ENCODE results near the gene PTPRM. TPM values are rescaled to one million over a fixed set of nuclear protein-coding genes. Genes with fewer than 3 reads are reported as not detected.

Gene PTPRM
- total and polyA plus RNA-seq, 2 experiments from 2014 or later, result 1.6 to 5.3 TPM

- no peaks in the 10 kb centered on the region for H4K20me1 ChIP-seq (replicated peaks; ENCODE audit: insufficient read depth)
- no peak for DNase-seq (ENCODE audit: low spot score)
- Mint-ChIP-seq H3K36me3 (ENCODE audit: low read depth) (peaks cover 8% of the 10 kb centered on the region; the same call in 2 of the 3 replicates), H3K9me3 (peaks cover 6% of the 10 kb centered on the region; the same call in 1 of the 3 replicates), H3K4me1 (peaks cover 16% of the 10 kb centered on the region), H3K27ac (no peak overlapping the region), H3K27me3 (ENCODE audit: insufficient read depth, low read depth, poor library complexity) (no peaks in the 10 kb centered on the region), H3K4me3 (no peak overlapping the region)
- no peak for ATAC-seq
- H3K4me2 ChIP-seq, result no peak overlapping the region
- H3K79me2 ChIP-seq (replicated peaks; ENCODE audit: insufficient read depth), result no peaks in the 10 kb centered on the region
- H3K36me3 ChIP-seq (ENCODE audit: insufficient read depth), result no peaks in the 10 kb centered on the region
- H3K4me1 ChIP-seq (ENCODE audit: insufficient read depth), result peaks cover 17% of the 10 kb centered on the region; the same call in 1 of the 2 replicates
- H3K27me3 ChIP-seq (ENCODE audit: insufficient read depth), result no peaks in the 10 kb centered on the region
- H2AFZ ChIP-seq, result no peak overlapping the region
- no peak overlapping the region for H3K27ac ChIP-seq (ENCODE audit: low read depth)
- no peak for TF ChIP-seq EZH2 (IDR thresholded peaks at IDR 0.05; ENCODE audit: low read depth, unreplicated experiment)
- TF ChIP-seq, protein P1, sequence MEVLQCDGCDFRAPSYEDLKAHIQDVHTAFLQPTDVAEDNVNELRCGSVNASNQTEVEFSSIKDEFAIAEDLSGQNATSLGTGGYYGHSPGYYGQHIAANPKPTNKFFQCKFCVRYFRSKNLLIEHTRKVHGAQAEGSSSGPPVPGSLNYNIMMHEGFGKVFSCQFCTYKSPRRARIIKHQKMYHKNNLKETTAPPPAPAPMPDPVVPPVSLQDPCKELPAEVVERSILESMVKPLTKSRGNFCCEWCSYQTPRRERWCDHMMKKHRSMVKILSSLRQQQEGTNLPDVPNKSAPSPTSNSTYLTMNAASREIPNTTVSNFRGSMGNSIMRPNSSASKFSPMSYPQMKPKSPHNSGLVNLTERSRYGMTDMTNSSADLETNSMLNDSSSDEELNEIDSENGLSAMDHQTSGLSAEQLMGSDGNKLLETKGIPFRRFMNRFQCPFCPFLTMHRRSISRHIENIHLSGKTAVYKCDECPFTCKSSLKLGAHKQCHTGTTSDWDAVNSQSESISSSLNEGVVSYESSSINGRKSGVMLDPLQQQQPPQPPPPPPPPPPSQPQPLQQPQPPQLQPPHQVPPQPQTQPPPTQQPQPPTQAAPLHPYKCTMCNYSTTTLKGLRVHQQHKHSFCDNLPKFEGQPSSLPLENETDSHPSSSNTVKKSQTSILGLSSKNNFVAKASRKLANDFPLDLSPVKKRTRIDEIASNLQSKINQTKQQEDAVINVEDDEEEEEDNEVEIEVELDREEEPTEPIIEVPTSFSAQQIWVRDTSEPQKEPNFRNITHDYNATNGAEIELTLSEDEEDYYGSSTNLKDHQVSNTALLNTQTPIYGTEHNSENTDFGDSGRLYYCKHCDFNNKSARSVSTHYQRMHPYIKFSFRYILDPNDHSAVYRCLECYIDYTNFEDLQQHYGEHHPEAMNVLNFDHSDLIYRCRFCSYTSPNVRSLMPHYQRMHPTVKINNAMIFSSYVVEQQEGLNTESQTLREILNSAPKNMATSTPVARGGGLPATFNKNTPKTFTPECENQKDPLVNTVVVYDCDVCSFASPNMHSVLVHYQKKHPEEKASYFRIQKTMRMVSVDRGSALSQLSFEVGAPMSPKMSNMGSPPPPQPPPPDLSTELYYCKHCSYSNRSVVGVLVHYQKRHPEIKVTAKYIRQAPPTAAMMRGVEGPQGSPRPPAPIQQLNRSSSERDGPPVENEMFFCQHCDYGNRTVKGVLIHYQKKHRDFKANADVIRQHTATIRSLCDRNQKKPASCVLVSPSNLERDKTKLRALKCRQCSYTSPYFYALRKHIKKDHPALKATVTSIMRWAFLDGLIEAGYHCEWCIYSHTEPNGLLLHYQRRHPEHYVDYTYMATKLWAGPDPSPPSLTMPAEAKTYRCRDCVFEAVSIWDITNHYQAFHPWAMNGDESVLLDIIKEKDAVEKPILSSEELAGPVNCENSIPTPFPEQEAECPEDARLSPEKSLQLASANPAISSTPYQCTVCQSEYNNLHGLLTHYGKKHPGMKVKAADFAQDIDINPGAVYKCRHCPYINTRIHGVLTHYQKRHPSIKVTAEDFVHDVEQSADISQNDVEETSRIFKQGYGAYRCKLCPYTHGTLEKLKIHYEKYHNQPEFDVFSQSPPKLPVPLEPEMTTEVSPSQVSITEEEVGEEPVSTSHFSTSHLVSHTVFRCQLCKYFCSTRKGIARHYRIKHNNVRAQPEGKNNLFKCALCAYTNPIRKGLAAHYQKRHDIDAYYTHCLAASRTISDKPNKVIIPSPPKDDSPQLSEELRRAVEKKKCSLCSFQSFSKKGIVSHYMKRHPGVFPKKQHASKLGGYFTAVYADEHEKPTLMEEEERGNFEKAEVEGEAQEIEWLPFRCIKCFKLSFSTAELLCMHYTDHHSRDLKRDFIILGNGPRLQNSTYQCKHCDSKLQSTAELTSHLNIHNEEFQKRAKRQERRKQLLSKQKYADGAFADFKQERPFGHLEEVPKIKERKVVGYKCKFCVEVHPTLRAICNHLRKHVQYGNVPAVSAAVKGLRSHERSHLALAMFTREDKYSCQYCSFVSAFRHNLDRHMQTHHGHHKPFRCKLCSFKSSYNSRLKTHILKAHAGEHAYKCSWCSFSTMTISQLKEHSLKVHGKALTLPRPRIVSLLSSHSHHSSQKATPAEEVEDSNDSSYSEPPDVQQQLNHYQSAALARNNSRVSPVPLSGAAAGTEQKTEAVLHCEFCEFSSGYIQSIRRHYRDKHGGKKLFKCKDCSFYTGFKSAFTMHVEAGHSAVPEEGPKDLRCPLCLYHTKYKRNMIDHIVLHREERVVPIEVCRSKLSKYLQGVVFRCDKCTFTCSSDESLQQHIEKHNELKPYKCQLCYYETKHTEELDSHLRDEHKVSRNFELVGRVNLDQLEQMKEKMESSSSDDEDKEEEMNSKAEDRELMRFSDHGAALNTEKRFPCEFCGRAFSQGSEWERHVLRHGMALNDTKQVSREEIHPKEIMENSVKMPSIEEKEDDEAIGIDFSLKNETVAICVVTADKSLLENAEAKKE (CRISPR knock-in tag; IDR thresholded peaks at IDR 0.05), result no peak
- TF ChIP-seq, protein P2, sequence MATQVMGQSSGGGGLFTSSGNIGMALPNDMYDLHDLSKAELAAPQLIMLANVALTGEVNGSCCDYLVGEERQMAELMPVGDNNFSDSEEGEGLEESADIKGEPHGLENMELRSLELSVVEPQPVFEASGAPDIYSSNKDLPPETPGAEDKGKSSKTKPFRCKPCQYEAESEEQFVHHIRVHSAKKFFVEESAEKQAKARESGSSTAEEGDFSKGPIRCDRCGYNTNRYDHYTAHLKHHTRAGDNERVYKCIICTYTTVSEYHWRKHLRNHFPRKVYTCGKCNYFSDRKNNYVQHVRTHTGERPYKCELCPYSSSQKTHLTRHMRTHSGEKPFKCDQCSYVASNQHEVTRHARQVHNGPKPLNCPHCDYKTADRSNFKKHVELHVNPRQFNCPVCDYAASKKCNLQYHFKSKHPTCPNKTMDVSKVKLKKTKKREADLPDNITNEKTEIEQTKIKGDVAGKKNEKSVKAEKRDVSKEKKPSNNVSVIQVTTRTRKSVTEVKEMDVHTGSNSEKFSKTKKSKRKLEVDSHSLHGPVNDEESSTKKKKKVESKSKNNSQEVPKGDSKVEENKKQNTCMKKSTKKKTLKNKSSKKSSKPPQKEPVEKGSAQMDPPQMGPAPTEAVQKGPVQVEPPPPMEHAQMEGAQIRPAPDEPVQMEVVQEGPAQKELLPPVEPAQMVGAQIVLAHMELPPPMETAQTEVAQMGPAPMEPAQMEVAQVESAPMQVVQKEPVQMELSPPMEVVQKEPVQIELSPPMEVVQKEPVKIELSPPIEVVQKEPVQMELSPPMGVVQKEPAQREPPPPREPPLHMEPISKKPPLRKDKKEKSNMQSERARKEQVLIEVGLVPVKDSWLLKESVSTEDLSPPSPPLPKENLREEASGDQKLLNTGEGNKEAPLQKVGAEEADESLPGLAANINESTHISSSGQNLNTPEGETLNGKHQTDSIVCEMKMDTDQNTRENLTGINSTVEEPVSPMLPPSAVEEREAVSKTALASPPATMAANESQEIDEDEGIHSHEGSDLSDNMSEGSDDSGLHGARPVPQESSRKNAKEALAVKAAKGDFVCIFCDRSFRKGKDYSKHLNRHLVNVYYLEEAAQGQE (IDR thresholded peaks at IDR 0.05; ENCODE audit: unreplicated experiment), result no peak
- TF ChIP-seq EZH2phosphoT487 (IDR thresholded peaks at IDR 0.05; ENCODE audit: unreplicated experiment), result no peak
- no peak for TF ChIP-seq JUNB (IDR thresholded peaks at IDR 0.05; ENCODE audit: unreplicated experiment)
- H3K9me2 ChIP-seq (ENCODE audit: insufficient read depth), result 0 out of 2 replicates have a peak, but pooled peaks cover 3% of the 10 kb centered on the region
- H3F3A ChIP-seq (replicated peaks; ENCODE audit: low read depth), result no peaks in the 10 kb centered on the region
- H3K4me3 ChIP-seq, result no peak overlapping the region
Measured at GRCh38 chr18:8235894-8236293, 668.8 kb downstream of the PTPRM start.
